GM19395 (cell line): Measurements from ENCODE around the gene A2ML1.
"Not testable (repeated sequence)": the region's sequence is repeated elsewhere in the genome, so short reads cannot be mapped to it uniquely, and the experiment has no call there.

Source experiments
- ATAC-seq: cut with Tn5 transposase; IDR thresholded peaks from one replicate; pipeline ENCODE4 v1.9.1; 2021; ENCODE audit warnings: mild to moderate bottlenecking, moderate library complexity; ENCODE audit not compliant: unreplicated experiment

The A2ML1 gene

DNA sequence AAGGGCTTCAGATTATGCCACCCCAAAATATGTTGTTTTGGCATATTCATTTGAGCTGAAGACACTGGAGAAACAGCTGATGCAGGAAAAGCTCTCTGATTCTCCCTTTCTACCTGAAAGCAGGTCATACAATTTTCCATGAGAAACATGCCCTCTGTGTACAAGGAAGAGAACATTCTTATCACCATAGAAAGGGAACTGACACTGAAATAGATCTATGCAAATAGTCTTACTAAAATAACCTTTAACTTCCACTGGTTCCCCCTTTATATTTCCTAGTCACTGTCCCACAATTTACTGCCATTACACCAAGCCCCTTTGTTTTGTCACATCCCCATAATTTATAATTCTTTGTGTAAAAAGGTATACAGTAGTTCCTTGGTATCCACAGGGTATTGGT is 82.2 kb downstream of the A2ML1 start:
- ATAC-seq: no peak

DNA sequence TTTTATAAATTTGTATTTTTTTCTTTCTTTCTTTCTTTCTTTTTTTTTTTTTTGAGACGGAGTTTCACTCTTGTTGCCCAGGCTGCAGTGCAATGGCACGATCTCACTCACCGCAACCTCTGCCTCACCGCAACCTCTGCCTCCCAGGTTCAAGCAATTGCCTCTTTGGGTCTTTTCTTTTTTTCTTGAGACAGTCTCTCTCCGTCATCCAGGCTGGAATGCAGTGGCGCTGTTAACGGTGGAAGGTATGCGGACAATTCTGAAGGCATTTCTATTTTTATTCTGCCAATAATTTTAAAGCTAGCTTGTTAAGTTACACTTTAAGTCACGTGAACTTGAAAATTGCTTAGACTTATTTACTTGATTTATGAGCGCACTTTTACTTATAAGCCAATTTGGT is 83.1 kb downstream of the A2ML1 start:
- ATAC-seq: no peak

DNA sequence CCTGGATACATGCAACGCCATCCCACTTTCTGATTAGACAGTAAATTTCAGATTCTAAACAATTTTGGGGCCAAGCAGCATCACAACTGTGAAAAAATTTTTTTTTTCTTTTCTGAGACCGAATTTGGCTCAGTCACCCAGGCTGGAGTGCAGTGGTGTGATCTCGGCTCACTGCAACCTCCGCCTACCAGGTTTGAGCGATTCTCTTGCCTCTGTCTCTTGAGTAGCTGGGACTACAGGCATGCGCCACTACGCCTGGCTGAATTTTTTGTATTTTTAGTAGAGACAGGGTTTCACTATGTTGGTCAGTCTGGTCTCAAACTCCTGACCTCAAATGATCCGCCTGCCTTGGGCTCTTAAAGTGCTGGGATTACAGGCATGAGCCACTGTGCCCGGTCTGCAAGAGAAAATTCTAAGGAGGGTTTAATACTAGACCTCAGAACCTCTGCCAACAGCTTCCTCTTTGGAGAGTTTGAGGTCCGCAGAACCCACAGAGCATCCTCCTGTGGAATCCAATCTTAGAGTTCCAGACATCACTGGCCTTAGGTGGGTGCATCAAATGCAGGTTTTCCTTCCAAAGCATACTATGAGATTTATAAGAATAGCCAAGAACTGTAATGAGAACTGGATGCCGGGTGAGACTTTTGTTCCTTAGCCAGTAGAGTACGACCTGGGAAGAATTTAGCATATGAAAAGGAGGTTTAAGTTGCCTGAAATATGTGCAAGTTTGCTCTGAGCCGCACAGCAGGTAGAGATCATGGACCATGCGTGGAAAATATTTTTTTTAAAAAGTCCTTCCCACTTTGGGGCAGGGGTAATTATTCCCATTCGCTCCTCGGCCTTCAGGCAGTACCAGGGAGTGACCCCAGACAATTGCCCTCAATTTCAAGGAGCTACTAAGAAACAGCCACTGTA is 84.1 kb downstream of the A2ML1 start:
- no peak for ATAC-seq

DNA sequence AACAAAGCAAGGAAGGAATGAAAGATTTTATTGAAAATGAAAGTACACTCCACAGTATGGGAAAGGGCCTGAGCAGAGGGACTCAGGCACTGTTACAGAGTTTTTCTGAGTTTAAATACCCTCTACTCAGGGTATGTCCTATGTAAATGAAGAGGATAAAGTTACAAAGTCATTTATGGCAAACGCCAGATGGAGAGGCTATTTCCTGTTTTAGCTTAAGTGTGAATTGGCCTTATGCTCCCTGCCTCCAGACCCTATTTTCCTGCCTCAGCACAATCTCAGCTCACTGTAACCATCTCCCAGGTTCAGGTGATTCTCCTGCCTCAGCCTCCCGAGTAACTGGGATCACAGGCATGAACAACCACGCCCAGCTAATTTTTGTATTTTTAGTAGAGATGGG is 85.1 kb downstream of the A2ML1 start:
- no peak for ATAC-seq

DNA sequence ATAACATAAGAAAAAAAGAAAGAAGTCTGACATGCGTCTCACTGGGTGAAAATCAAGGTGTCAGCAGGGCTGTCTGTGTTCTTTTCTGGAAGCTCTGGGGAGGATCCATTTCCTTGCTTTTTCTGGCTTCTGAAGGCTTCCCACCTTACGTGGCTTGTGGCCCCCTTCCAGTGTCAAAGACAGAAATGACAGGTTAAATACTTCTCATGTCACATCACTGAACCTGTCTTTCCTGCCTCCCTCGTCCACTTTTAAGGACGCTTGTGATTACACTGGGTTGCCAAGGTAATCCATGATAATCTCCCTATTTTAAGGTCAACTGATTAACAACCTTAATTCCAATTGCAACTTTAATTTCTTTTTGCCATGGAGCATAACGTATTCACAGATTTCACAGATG is 87.3 kb downstream of the A2ML1 start:
- ATAC-seq: no peak

DNA sequence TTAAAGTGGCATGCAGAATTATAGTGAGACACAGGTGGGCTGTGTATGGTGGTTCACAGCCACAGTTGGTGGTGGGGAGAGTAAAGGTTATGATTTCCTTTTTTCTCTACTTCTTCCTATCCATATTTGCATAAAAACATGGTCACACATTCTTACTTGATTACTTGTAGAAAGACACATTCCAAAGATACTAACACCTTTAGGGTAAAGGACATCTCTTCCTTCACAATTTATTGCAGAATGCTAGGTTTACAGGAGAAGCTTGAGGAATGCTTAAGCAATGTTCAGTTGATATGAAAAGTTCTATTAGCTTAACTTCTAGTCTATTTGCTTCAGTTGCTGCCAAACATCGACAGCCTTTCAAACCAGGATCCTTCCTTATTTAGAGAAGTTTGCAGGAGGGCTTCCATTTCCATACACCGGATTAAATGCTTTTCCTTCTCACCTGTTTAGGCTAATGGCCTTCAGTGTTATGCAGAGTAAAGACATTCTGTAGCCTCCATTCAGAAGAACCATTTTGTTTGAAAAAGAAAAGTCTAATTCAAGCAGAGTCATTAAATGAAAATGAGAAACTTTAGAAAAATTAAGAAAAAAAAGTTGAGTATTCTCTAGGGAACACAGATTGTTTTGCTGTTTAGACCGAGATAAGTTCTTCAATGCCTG is 89.3 kb downstream of the A2ML1 start:
- ATAC-seq: no peak

DNA sequence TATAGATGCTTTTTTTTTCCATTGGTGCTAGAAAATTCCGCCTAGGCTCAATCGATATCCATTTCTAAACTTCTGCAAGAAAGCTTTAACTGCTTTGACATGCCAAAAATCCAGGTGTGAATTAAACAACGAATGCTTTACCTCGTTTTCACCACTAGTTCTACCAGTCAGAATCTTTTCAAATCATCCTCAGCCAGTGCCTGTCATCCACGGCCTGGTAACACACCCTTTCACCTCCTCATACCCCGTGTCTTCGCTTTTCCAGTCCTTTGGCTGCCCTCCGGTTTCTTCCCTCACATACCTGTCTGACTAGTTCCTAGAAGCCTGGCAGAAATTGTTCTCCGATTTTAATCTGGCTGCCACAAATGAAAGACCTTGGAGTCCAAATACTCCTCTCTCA is 90.5 kb downstream of the A2ML1 start:
- no peak for ATAC-seq

DNA sequence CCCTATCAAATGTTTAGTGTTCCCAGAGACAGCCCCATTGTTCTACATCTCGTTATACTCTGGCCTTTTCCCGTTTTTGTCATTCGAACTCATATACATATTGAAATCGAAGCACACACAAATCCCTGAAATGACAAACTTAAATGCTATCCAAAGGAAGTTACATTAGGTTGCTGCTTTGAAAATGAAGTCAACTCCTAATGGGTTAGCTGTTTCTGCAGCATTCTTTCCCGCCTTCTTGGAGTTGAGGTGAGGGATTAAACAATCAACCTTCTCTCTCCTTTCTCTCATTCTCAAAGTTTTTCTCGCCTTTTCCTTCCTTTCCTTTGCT is 91.2 kb downstream of the A2ML1 start:
- no peak for ATAC-seq

DNA sequence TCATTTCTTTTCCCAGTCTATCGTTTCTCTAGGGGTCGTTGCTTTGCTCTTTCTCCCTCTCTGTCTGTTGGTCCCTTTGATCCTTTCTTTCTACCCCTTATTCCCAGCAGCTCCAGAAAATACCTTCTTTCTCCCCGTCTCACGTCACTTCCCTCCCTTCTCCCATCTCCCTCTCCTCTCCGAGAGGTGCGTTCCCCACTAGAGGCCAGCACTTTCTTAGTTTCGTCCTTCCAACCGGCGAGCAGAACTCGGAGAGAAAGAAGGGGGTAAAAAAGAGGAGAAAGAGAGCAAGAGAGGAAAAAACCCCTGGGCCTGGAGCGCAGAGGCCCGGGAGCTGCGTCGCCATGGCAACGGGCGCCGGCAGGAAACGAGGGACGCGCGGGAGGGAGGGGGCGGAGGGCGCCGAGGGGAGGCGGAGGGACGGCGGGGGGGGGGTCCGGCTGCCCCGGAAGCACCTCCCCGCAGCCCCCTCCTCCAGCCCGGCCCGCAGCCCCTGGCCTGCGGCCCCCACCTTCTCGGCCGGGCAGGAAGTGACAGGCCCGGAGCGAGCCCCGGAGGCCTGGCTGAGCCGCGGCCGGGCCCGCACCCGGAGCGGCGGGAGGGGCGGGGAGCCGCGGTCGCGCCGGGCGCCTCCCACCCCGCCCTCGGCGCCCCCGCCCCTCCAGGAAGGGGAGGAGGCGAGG is 91.8 kb downstream of the A2ML1 start, which contains the start of gene PHC1:
TSS of gene PHC1 (plus strand) at position 477 of the 683 bp plus-strand sequence. CDS start 3,169 bp downstream, outside the sequence.
- peak; percentile 66 for ATAC-seq

DNA sequence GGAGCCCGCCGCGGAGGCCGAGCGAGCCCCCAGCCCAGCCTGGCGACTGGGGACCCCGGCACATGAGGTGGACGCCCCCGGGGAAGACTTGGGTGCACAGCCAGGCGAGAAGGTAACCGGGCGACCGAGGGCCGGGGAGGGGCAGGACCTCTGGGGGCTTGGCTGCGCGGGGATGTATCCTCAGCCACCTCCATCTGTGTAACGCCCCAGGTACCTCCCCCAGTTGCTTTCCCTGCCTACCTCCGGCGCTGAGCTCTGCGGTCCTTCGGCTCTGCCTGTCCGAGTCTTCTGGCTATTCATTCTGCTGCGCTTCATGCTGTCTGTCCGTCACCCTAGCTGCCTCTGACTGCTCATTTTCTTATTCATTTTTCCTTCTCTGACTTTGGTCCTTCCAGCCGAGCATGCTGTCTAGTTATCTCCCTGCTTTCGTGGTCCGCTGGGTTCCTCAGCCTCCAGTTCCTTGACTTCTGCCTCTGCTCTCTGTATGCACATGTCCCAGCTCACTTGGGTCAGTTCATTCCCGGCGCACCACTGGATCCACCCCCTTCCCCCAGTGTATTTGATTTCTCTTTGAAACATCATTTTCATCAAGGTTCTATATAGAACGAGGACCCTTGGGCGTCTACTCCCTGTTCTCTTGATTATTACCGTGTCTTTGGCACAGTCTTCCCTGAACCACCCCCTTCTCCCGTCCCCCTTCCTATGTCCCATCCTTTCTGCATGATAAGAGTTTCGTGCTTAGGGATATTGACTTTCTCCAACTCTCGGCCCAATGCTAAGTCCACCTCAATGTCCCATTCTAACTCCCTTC is 92.5 kb downstream of the A2ML1 start:
- peak; percentile 78 for ATAC-seq

DNA sequence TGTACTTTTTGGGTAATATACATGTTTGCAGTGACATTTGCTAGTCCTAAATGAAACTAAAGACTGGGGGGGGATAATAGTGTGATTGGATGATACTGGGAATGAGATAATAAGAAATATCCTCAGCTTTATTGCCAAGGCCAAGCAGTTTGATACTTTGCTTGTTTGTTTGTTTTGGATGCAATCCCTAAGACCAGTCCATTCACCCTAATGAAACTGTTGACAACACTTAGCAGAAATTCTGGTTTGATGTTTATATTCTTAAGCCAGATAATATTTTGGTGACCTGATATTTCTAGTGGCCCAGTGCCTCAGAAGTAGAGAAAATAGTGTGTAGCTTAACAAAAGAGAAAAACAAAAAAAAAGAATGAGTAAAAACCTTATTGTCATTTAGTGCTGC is 93.7 kb downstream of the A2ML1 start:
- no peak for ATAC-seq

DNA sequence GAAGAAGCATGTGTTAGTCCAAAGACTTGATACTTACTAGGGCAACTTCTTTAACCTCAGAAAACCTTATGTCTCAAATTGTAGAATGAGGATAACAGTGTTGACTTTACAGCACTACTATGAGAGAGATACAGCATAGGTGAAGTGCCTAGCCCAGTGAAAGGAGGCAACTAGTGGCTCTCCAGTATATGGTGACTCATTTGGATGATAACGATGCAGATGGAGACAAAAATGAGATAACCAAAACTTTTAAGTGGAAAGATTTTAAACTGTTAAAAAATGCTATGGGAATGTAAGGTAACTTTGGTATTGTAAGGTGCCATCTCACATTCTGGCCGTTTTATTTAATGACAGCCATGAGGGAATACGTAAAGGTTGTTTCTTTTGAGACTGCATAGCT is 94.6 kb downstream of the A2ML1 start:
- no peak for ATAC-seq

DNA sequence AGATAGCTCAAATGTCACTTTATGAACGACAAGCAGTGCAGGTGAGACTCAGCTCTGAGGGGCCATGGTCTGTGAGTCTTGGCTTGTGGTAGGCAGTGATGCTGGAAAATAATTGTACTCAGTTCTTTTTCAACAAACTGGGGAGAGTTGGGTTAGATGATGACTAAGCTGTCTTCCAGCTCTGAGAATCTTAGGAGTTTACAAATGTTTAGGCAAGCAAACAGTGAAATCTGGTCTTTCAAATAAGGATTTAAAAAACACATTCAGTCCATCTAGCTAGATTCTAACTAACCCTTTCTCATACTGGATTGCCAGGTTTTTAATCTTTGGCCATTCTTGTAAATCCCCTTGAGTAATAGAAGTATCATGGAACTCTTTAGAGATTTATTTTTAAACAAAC is 95.3 kb downstream of the A2ML1 start:
- no peak for ATAC-seq

DNA sequence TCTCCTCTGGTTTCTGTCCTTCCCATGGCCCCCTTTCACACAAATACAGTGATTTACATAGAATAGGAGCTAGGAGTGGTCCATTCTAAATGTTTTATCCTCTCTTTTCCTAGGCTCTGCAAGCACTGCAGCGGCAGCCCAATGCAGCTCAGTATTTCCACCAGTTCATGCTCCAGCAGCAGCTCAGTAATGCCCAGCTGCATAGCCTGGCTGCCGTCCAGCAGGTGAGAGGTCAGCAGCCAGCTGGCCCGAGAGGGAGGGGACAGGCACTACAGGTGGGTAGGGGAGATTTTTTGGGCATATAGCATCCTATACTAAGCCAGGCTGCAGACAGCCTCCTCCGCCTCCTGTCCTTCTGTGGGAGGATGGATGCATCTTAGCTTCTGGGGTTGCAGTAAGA is 97.2 kb downstream of the A2ML1 start:
- ATAC-seq: not testable (repeated sequence)

DNA sequence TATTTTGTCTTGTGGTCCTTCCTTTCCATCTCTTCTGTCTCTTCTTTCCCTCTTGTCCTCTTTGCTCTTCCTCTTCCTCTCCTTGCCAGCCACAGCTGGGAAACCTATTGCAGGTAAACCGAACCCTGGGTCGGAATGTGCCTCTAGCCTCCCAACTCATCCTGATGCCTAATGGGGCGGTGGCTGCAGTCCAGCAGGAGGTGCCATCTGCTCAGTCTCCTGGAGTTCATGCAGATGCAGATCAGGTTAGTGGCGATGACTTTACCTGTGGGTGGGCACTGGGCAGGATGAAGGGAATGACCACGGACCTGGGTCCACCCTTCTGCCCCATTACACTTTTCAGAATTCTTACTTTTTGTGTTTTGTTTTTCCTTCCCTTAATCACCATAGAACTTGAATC is 100.1 kb downstream of the A2ML1 start:
- ATAC-seq: no peak
